ENCODE data around the gene HNRNPUL2. TPM values are rescaled to one million over a fixed set of nuclear protein-coding genes. Genes with fewer than 3 reads are reported as not detected.

HNRNPUL2 gene
- polyA plus RNA-seq, 1 of the 3 experiments (the other 2 are of a cell fraction) = 33.5 TPM

DNA sequence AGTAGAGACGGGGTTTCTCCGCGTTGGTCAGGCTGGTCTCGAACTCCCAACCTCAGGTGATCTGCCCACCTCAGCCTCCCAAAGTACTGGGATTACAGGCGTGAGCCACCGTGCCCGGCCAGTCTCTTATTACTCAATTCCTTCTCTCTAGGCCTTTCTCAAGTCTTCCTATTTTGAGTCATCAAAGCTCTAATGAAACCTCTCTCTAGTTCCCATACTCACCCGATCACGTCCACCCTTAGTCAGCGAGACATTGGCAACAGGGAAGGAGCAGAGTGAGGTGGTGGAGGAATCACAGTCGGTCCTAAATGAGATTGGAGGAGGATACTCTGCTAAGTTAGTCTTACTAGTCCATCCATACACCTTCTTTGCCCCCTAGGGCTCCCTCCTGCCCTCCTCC, 25.0 kb downstream of the HNRNPUL2 start:
- WGBS (ENCODE audit: low lambda C conversion rate) = 94% methylated on average over 11 of the region's 11 CpGs
- CTCF ChIA-PET = interaction anchor here (0.5 to 1.6 kb wide), 3 partner anchors 21 to 141 kb away, joined by 3 to 4 read pairs (median 4); no protein-coding TSS in a partner anchor
- H3K27ac ChIP-seq (ENCODE audit: low read depth in 2 of 2, low read length in 1 of 2) = no peak overlapping the region
- peaks cover 7 to 18% of the 10 kb centered on the region in 2 experiments; a peak in 2 of 4 replicates for H3K4me1 ChIP-seq (ENCODE audit: control insufficient read depth in 1 of 2, insufficient read depth in 2 of 2, low read depth in 1 of 2, low read length in 1 of 2)
- peaks cover 9 to 17% of the 10 kb centered on the region in 2 experiments for H3K36me3 ChIP-seq (replicated peaks in 1 of 2; ENCODE audit: control insufficient read depth in 1 of 2, insufficient read depth in 2 of 2, low read length in 1 of 2)
- H3F3A ChIP-seq (replicated peaks; ENCODE audit: insufficient read depth) = peaks cover 13% of the 10 kb centered on the region
- H4K20me1 ChIP-seq (ENCODE audit: insufficient read depth) = no peaks in the 10 kb centered on the region
- H3K79me2 ChIP-seq (ENCODE audit: insufficient read depth) = peaks cover 12% of the 10 kb centered on the region; the same call in 1 of the 2 replicates
- H3K9me2 ChIP-seq = no peaks in the 10 kb centered on the region
- no peaks in the 10 kb centered on the region for H3K27me3 ChIP-seq (ENCODE audit: insufficient read depth)
- no peak overlapping the region for H3K4me2 ChIP-seq
- no peak overlapping the region for H3K9ac ChIP-seq
- TF ChIP-seq, protein P1, sequence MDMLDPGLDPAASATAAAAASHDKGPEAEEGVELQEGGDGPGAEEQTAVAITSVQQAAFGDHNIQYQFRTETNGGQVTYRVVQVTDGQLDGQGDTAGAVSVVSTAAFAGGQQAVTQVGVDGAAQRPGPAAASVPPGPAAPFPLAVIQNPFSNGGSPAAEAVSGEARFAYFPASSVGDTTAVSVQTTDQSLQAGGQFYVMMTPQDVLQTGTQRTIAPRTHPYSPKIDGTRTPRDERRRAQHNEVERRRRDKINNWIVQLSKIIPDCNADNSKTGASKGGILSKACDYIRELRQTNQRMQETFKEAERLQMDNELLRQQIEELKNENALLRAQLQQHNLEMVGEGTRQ (IDR thresholded peaks at IDR 0.05; ENCODE audit: borderline replicate concordance, low read depth, low read length) = no peak
- no peak for TF ChIP-seq FOXM1 (IDR thresholded peaks at IDR 0.05; ENCODE audit: low read depth)
- TF ChIP-seq, protein P2, sequence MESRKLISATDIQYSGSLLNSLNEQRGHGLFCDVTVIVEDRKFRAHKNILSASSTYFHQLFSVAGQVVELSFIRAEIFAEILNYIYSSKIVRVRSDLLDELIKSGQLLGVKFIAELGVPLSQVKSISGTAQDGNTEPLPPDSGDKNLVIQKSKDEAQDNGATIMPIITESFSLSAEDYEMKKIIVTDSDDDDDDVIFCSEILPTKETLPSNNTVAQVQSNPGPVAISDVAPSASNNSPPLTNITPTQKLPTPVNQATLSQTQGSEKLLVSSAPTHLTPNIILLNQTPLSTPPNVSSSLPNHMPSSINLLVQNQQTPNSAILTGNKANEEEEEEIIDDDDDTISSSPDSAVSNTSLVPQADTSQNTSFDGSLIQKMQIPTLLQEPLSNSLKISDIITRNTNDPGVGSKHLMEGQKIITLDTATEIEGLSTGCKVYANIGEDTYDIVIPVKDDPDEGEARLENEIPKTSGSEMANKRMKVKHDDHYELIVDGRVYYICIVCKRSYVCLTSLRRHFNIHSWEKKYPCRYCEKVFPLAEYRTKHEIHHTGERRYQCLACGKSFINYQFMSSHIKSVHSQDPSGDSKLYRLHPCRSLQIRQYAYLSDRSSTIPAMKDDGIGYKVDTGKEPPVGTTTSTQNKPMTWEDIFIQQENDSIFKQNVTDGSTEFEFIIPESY (IDR thresholded peaks at IDR 0.05; ENCODE audit: borderline replicate concordance, low read depth) = no peak
- no peak for TF ChIP-seq FOSL2 (IDR thresholded peaks at IDR 0.05; ENCODE audit: borderline replicate concordance, low read depth)
- no peak for DNase-seq
- no peaks in the 10 kb centered on the region for H3K9me3 ChIP-seq
- no peak overlapping the region for H2AFZ ChIP-seq (ENCODE audit: low read depth)
- no peak overlapping the region for H3K4me3 ChIP-seq (ENCODE audit: low read depth in 2 of 2, low read length in 1 of 2)
- POLR2A ChIA-PET = interaction anchor here (1.5 kb wide), 1 partner anchor 37 kb away, joined by 6 read pairs; the partner anchor contains the start of genes C11orf98 and CSKMT

DNA sequence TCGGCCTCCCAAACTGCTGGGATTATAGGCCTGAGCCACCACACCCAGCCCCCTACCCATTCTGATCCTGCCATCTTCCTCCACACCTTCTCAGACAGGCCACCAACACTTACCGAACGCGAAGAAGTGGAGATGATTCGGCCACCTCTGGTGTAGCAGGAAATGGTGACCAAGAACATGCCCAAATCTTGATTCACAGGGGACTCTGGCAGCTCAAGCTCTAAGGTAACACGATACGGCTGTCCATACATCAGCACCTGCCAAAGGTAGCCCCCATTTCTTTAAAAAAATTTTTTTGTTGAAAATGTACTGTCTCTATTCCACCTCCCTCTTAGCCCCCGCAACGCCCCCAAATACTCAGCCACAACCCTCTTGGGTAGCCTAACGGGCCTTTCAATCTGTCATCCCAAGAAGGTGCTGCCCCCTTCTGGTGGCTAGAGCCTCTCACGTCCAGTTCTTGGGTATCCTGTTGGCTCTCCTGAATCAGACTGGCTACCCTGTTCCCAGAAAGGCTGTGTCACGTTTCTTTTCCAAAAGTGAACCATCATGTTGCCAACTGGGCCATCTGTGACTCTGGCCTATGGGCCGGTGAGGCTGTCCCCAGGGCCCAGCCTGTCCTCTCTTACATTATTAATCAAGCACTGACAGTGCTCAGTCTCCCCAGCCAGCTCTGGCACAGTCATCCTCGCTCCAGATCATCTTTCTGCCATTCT, 32.6 kb downstream of the HNRNPUL2 start:
- Histone ChIP-seq H3K9me2 (no peaks in the 10 kb centered on the region), H3F3A (replicated peaks; ENCODE audit: insufficient read depth) (peaks cover 11% of the 10 kb centered on the region), H3K79me2 (ENCODE audit: insufficient read depth) (no peaks in the 10 kb centered on the region), H3K4me2 (no peak overlapping the region), H3K27me3 (ENCODE audit: insufficient read depth) (no peaks in the 10 kb centered on the region), H4K20me1 (ENCODE audit: insufficient read depth) (no peaks in the 10 kb centered on the region), H2AFZ (ENCODE audit: low read depth) (no peak overlapping the region), H3K4me1 (ENCODE audit: control insufficient read depth in 1 of 2, insufficient read depth in 2 of 2, low read depth in 1 of 2, low read length in 1 of 2) (peaks cover 3 to 4% of the 10 kb centered on the region in 2 experiments; a peak in 3 of 4 replicates), H3K9me3 (no peaks in the 10 kb centered on the region), H3K4me3 (ENCODE audit: low read depth in 2 of 2, low read length in 1 of 2) (peak overlapping the region in 1 of 2 experiments; percentile 31; a peak in 1 of 4 replicates), H3K36me3 (replicated peaks in 1 of 2; ENCODE audit: control insufficient read depth in 1 of 2, insufficient read depth in 2 of 2, low read length in 1 of 2) (peaks cover 19 to 30% of the 10 kb centered on the region in 2 experiments), H3K9ac (no peak overlapping the region), H3K27ac (ENCODE audit: low read depth in 2 of 2, low read length in 1 of 2) (peak overlapping the region; percentile 23 to 27; a peak in 2 of 4 replicates)
- ChIA-PET CTCF (interaction anchor here (0.6 to 4.6 kb wide), 27 partner anchors 10 to 299 kb away, joined by 3 to 48 read pairs (median 4); partner anchors contain the start of genes B3GAT3, BSCL2, GNG3 and HNRNPUL2), POLR2A (interaction anchor here (1.0 to 1.2 kb wide), 5 partner anchors 10 to 30 kb away, joined by 3 to 4 read pairs (median 3); partner anchors contain the start of genes C11orf98, CSKMT, LBHD1 and UQCC3)
- TF ChIP-seq TCF12 (IDR thresholded peaks at IDR 0.05) (no peak), RAD21 (IDR thresholded peaks at IDR 0.05; ENCODE audit: low read length) (peak; percentile 68), NRF1 (IDR thresholded peaks at IDR 0.05; ENCODE audit: low read depth, low read length) (no peak), SMC3 (IDR thresholded peaks at IDR 0.05; ENCODE audit: low read depth, low read length) (peak; percentile 64), MXI1 (IDR thresholded peaks at IDR 0.05; ENCODE audit: low read depth, low read length) (0 out of 2 replicates have a peak, but pooled peaks have one; percentile 35), CTCF (IDR thresholded peaks at IDR 0.05) (peak; percentile 87), TEAD4 (IDR thresholded peaks at IDR 0.05; ENCODE audit: borderline replicate concordance, insufficient read depth) (no peak), MEF2A (IDR thresholded peaks at IDR 0.05; ENCODE audit: borderline replicate concordance, low read depth) (no peak), RCOR1 (IDR thresholded peaks at IDR 0.05; ENCODE audit: low read length) (no peak), RFX5 (IDR thresholded peaks at IDR 0.05; ENCODE audit: low read length) (no peak), GABPA (IDR thresholded peaks at IDR 0.05; ENCODE audit: low read depth) (no peak), FOXJ3 (CRISPR knock-in tag; IDR thresholded peaks at IDR 0.05) (no peak), SIN3A (IDR thresholded peaks at IDR 0.05; ENCODE audit: borderline replicate concordance, low read depth, low read length) (0 out of 2 replicates have a peak, but pooled peaks have one; percentile 36), CHD2 (IDR thresholded peaks at IDR 0.05; ENCODE audit: low read length, partially characterized antibody) (no peak), RXRA (IDR thresholded peaks at IDR 0.05; ENCODE audit: borderline replicate concordance, low read depth) (no peak)
- 62% methylated on average over 14 of the region's 14 CpGs for WGBS (ENCODE audit: low lambda C conversion rate)
- peak; percentile 81 for DNase-seq

Measured in SK-N-SH (cell line).